GM18502 (cell line): ENCODE measurements around the gene STK39.

Experiments used
- ATAC-seq: cut with Tn5 transposase; IDR thresholded peaks from one replicate; pipeline ENCODE4 v1.9.1; 2021; ENCODE audit warnings: mild to moderate bottlenecking; ENCODE audit not compliant: unreplicated experiment, poor library complexity

Gene STK39

GRCh38 chr2:168185583-168186274 is 61.7 kb downstream of the STK39 start:
- no peak for ATAC-seq

GRCh38 chr2:168184681-168185513 is 62.5 kb downstream of the STK39 start:
- no peak for ATAC-seq

- ATAC-seq: no peak
These were observed 63.9 kb downstream of the STK39 start for GRCh38 chr2:168183308-168183997.

GRCh38 chr2:168182550-168183249 is 64.7 kb downstream of the STK39 start:
- ATAC-seq: no peak

GRCh38 chr2:168181825-168182224 is 65.6 kb downstream of the STK39 start:
- no peak for ATAC-seq

- ATAC-seq: no peak
These were observed 66.5 kb downstream of the STK39 start for GRCh38 chr2:168180914-168181313.

GRCh38 chr2:168180483-168180882 is 66.9 kb downstream of the STK39 start:
- ATAC-seq: no peak

- no peak for ATAC-seq
These were observed 67.8 kb downstream of the STK39 start for GRCh38 chr2:168179592-168179991.

GRCh38 chr2:168178520-168179324 is 68.7 kb downstream of the STK39 start:
- ATAC-seq: no peak

- no peak for ATAC-seq
These were observed 71.0 kb downstream of the STK39 start for GRCh38 chr2:168176402-168176801.

- no peak for ATAC-seq
These were observed 71.9 kb downstream of the STK39 start for GRCh38 chr2:168175469-168175868.

GRCh38 chr2:168174756-168175155 is 72.6 kb downstream of the STK39 start:
- ATAC-seq: no peak

- no peak for ATAC-seq
These were observed 75.3 kb downstream of the STK39 start for GRCh38 chr2:168172071-168172470.

- no peak for ATAC-seq
These were observed 76.2 kb downstream of the STK39 start for GRCh38 chr2:168171059-168171762.

GRCh38 chr2:168169097-168169745 is 78.2 kb downstream of the STK39 start:
- ATAC-seq: no peak

- ATAC-seq: no peak
These were observed 79.7 kb downstream of the STK39 start for GRCh38 chr2:168167511-168168263.

- ATAC-seq: no peak
These were observed 80.4 kb downstream of the STK39 start for GRCh38 chr2:168166902-168167510.
